AG04450 (cell line): Measurements from ENCODE around the gene CALM3. TPM values are rescaled to one million over a fixed set of nuclear protein-coding genes. Genes with fewer than 3 reads are reported as not detected.

Experiments
- CTCF ChIA-PET: fragments of 300-600, 350-600 bp; formaldehyde crosslinking; extraction: SDS; loops from one replicate; lab custom pipeline; 2022; ENCODE audit warnings: antibody characterized with exemption, inconsistent platforms; lab: Charles Lee
- POLR2A ChIA-PET: fragments of 350-600 bp; formaldehyde crosslinking; extraction: SDS; loops from one replicate; lab custom pipeline; 2021; ENCODE audit warnings: antibody characterized with exemption, inconsistent platforms; lab: Yijun Ruan, JAX
- DNase-seq: peaks from one replicate; pipeline ENCODE4 v3.0.0-alpha.2; 2011; ENCODE audit warnings: low read depth, low spot score
- H3K27ac ChIP-seq: one replicate; pipeline ENCODE4 v1.5.1; 2012; ENCODE audit warnings: low read depth, low read length, control low read depth
- H3K27me3 ChIP-seq: one replicate; pipeline ENCODE4 v1.6.0; 2012; ENCODE audit warnings: low read length; ENCODE audit not compliant: control insufficient read depth, insufficient read depth
- H3K4me3 ChIP-seq: 2 replicates; pipeline ENCODE4 v1.5.1; 2011; ENCODE audit warnings: mild to moderate bottlenecking, low read depth, low read length, control low read depth
- H3K9me3 ChIP-seq: 2 replicates; pipeline ENCODE4 v1.5.1; 2012; ENCODE audit warnings: low read length; ENCODE audit not compliant: control insufficient read depth, insufficient read depth
- CTCF ChIP-seq: IDR thresholded peaks from 2 replicates; pipeline ENCODE4 v1.5.1; 2011; ENCODE audit warnings: low read depth, low read length, control low read depth, inconsistent platforms
- polyA plus RNA-seq: library from polyadenylated mRNA; depleted of rRNA; stranded (reverse); fragments of >200 nt; gene quantifications from 2 replicates; pipeline ENCODE4 v1.2.3, GENCODE V29; 2011; rRNA removed

The CALM3 gene
- polyA plus RNA-seq, 1 experiment = 744 TPM

GRCh38 chr19:46660008-46660517 is 58.9 kb downstream of the CALM3 start:
- Histone ChIP-seq H3K4me3 (peak overlapping the region; percentile 67), H3K27ac (no peak overlapping the region), H3K9me3 (no peaks in the 10 kb centered on the region), H3K27me3 (no peaks in the 10 kb centered on the region)
- no peak for DNase-seq
- CTCF ChIA-PET = interaction anchor here (1.1 to 1.7 kb wide), 2 partner anchors 43 to 46 kb away, joined by 8 to 10 read pairs; no protein-coding TSS in a partner anchor
- POLR2A ChIA-PET = no interaction called here
- TF ChIP-seq CTCF = no peak

Other genes starting within 250 kb of the CALM3 start
- gene CCDC8, start 187.8 kb upstream of the CALM3 start, polyA plus RNA-seq = 9.2 and 10.5 TPM in 2 replicates
- 0.19 and 0.21 TPM in 2 replicates for gene PNMA8C, start 172.4 kb upstream of the CALM3 start, polyA plus RNA-seq
- gene PNMA8A, start 129.8 kb upstream of the CALM3 start, polyA plus RNA-seq = 4.0 and 4.2 TPM in 2 replicates
- 0.17 and 0.24 TPM in 2 replicates for gene PNMA8B, start 105.5 kb upstream of the CALM3 start, polyA plus RNA-seq
- 2.4 and 4.2 TPM in 2 replicates for gene PTGIR, start 23.8 kb downstream of the CALM3 start, polyA plus RNA-seq
- gene GNG8, start 34.9 kb downstream of the CALM3 start, polyA plus RNA-seq = not detected in 2 replicates
- 6.1 and 6.9 TPM in 2 replicates for gene DACT3, start 59.9 kb downstream of the CALM3 start, polyA plus RNA-seq
- 6.7 and 10.3 TPM in 2 replicates for gene PRKD2, start 115.8 kb downstream of the CALM3 start, polyA plus RNA-seq
- 12.1 and 12.6 TPM in 2 replicates for gene FKRP, start 144.7 kb downstream of the CALM3 start, polyA plus RNA-seq
- gene STRN4, start 145.1 kb downstream of the CALM3 start, polyA plus RNA-seq = 48.1 and 59.3 TPM in 2 replicates
- 314 and 342 TPM in 2 replicates for gene SLC1A5, start 187.3 kb downstream of the CALM3 start, polyA plus RNA-seq
- 148 and 162 TPM in 2 replicates for gene AP2S1, start 249.5 kb downstream of the CALM3 start, polyA plus RNA-seq